Lung (tissue), 12 donors: ENCODE data around the gene SYT1. TPM values are rescaled to one million over a fixed set of nuclear protein-coding genes. Genes with fewer than 3 reads are reported as not detected.

Experiments
- ATAC-seq: fragments of 200-7000 bp; cut with Tn5 transposase; one replicate; pipeline ENCODE4 v1.9.1; 2020; ENCODE audit warnings: moderate number of reproducible peaks; ENCODE audit not compliant: insufficient read depth, low FRiP score
- DNase-seq, 3 donors: peaks; one replicate each; pipeline ENCODE4 v3.0.0-alpha.2; 2013 to 2017
- H3K27ac ChIP-seq, 2 donors: one replicate each; pipeline ENCODE4 v1.5.1; 2013; ENCODE audit warnings: mild to moderate bottlenecking in 2 of 2, moderate library complexity in 2 of 2, control low read depth in 1 of 2, inconsistent platforms in 1 of 2, low read depth in 1 of 2, low read length in 1 of 2
- H3K27me3 ChIP-seq, 3 donors: one replicate each; pipeline ENCODE4 v1.5.1; 2013; ENCODE audit warnings: low read length in 2 of 3; ENCODE audit not compliant: control insufficient read depth in 3 of 3, insufficient read depth in 3 of 3
- H3K36me3 ChIP-seq, 4 donors: one replicate each; pipeline ENCODE4 v1.5.1; 2013; ENCODE audit warnings: low read length in 4 of 4, mild to moderate bottlenecking in 1 of 4, moderate library complexity in 1 of 4; ENCODE audit not compliant: control insufficient read depth in 4 of 4, insufficient read depth in 4 of 4
- H3K4me1 ChIP-seq, 5 donors: one replicate each; pipeline ENCODE4 v1.5.1; 2013; ENCODE audit warnings: low read length in 5 of 5, mild to moderate bottlenecking in 2 of 5, moderate library complexity in 1 of 5; ENCODE audit not compliant: control insufficient read depth in 5 of 5, insufficient read depth in 5 of 5
- H3K4me3 ChIP-seq: one replicate; pipeline ENCODE4 v1.5.1; 2013; ENCODE audit warnings: mild to moderate bottlenecking, control low read depth, moderate library complexity
- H3K9ac ChIP-seq, 2 donors: one replicate each; pipeline ENCODE4 v1.5.1; 2013; ENCODE audit warnings: low read length in 2 of 2, control low read depth in 1 of 2; ENCODE audit not compliant: insufficient read depth in 1 of 2
- H3K9me3 ChIP-seq, 4 donors: one replicate each; pipeline ENCODE4 v1.5.1; 2013; ENCODE audit warnings: low read length in 3 of 4, mild to moderate bottlenecking in 1 of 4, moderate library complexity in 1 of 4; ENCODE audit not compliant: control insufficient read depth in 4 of 4, insufficient read depth in 3 of 4
- CTCF ChIP-seq: IDR thresholded peaks from 2 replicates; pipeline ENCODE4 v1.5.1; 2012; ENCODE audit warnings: mild to moderate bottlenecking; ENCODE audit errors: control extremely low read depth, extremely low read depth
- WGBS, 2 donors: extraction: QIAGEN DNeasy Blood & Tissue Kit; methylation state at CpG; one replicate each; pipeline ENCODE4 v1.1.7; 2013; 5-methylcytosine and 5-hydroxymethylcytosine counted together
- polyA plus RNA-seq, 2 donors: library from polyadenylated mRNA; stranded (reverse); fragments of 200-250 nt; gene quantifications; one replicate each; pipeline ENCODE4 v1.2.1, GENCODE V29; 2013
- total RNA-seq, 2 donors: library from RNA; depleted of rRNA in 1 of 2; stranded (reverse); fragments of >200 nt in 1 of 2; gene quantifications; one replicate each; pipeline ENCODE4 v1.2.1, GENCODE V29; 2014 to 2021
- donor health status: control.
- donor health status: control.
- donor health status: Bipolar disorder and iron deficiency.
- donor health status: healthy.
- donor health status: DM: yes; HTN: yes; CAD: no.

SYT1 gene
- total and polyA plus RNA-seq, 4 donors, result 0.05 to 3.2 (median 0.46) TPM

GRCh38 chr12:79408689-79409088, 544.1 kb downstream of the SYT1 start:
- no peak for TF ChIP-seq CTCF
- Histone ChIP-seq H3K36me3 (no peaks in the 10 kb centered on the region), H3K27me3 (no peaks in the 10 kb centered on the region), H3K4me3 (no peak overlapping the region), H3K9me3 (no peaks in the 10 kb centered on the region), H3K4me1 (peaks cover 0 to 4% (median 0%) of the 10 kb centered on the region in 5 donors), H3K27ac (no peak overlapping the region), H3K9ac (no peak overlapping the region)
- 80 to 89% methylated on average over 3 of the region's 3 CpGs for WGBS, 2 donors
- ATAC-seq (no peak), DNase-seq (no peak)

- Histone ChIP-seq H3K27ac (no peak overlapping the region), H3K9ac (no peak overlapping the region), H3K27me3 (no peaks in the 10 kb centered on the region), H3K4me1 (peaks cover 0 to 4% (median 0%) of the 10 kb centered on the region in 5 donors), H3K4me3 (no peak overlapping the region), H3K9me3 (no peaks in the 10 kb centered on the region), H3K36me3 (no peaks in the 10 kb centered on the region)
- no peak for TF ChIP-seq CTCF
- no peak for ATAC-seq
- DNase-seq, result peak; percentile 29 to 84 (median 82)
- WGBS, 2 donors, result 48 to 74% methylated on average over 2 of the region's 2 CpGs
Measured at GRCh38 chr12:79409562-79409961, 545.0 kb downstream of the SYT1 start.

- TF ChIP-seq CTCF, result no peak
- no peak overlapping the region for H3K9ac ChIP-seq
- no peaks in the 10 kb centered on the region for H3K27me3 ChIP-seq
- H3K4me3 ChIP-seq, result no peak overlapping the region
- no peaks in the 10 kb centered on the region for H3K9me3 ChIP-seq
- whole genome bisulfite sequencing, 2 donors, result 81 to 87% methylated on average over 3 of the region's 3 CpGs
- peaks cover 0 to 4% (median 0%) of the 10 kb centered on the region in 5 donors for H3K4me1 ChIP-seq
- no peaks in the 10 kb centered on the region for H3K36me3 ChIP-seq
- no peak overlapping the region for H3K27ac ChIP-seq
- ATAC-seq (no peak), DNase-seq (no peak)
Measured at GRCh38 chr12:79411791-79412190, 547.2 kb downstream of the SYT1 start.

- no peaks in the 10 kb centered on the region for H3K36me3 ChIP-seq
- ATAC-seq (no peak), DNase-seq (no peak)
- H3K27ac ChIP-seq, result no peak overlapping the region
- H3K9me3 ChIP-seq, result no peaks in the 10 kb centered on the region
- no peaks in the 10 kb centered on the region for H3K27me3 ChIP-seq
- H3K9ac ChIP-seq, result no peak overlapping the region
- H3K4me3 ChIP-seq, result no peak overlapping the region
- peaks cover 0 to 4% (median 0%) of the 10 kb centered on the region in 5 donors for H3K4me1 ChIP-seq
- no peak for TF ChIP-seq CTCF
Measured at GRCh38 chr12:79413796-79414195, 549.2 kb downstream of the SYT1 start.
